Progenitor cell of endocrine pancreas (in vitro differentiated cells): Measurements from ENCODE around the gene PGBD4. TPM values are rescaled to one million over a fixed set of nuclear protein-coding genes. Genes with fewer than 3 reads are reported as not detected.

ENCODE experiments used
- DNase-seq: peaks from one replicate; pipeline ENCODE4 v3.0.0; 2021; ENCODE audit warnings: low spot score; ENCODE audit not compliant: unreplicated experiment
- H3K27ac Mint-ChIP-seq: 2 replicates; pipeline ENCODE4 v1.8.0; 2021; ENCODE audit warnings: mild to moderate bottlenecking, moderate library complexity, mixed read lengths
- H3K27me3 Mint-ChIP-seq: 2 replicates; pipeline ENCODE4 v1.8.0; 2021; ENCODE audit warnings: mixed read lengths
- H3K36me3 Mint-ChIP-seq: 2 replicates; pipeline ENCODE4 v1.8.0; 2022; ENCODE audit warnings: mixed read lengths; ENCODE audit not compliant: insufficient read depth
- H3K4me1 Mint-ChIP-seq: 2 replicates; pipeline ENCODE4 v1.8.0; 2021; ENCODE audit warnings: low read depth, mixed read lengths
- H3K4me3 Mint-ChIP-seq: 2 replicates; pipeline ENCODE4 v1.8.0; 2021; ENCODE audit warnings: low read depth, mild to moderate bottlenecking, moderate library complexity, mixed read lengths
- H3K9me3 Mint-ChIP-seq: 2 replicates; pipeline ENCODE4 v1.8.0; 2021; ENCODE audit warnings: low read depth, mixed read lengths
- total RNA-seq: library from RNA; stranded (reverse); gene quantifications from 2 replicates; pipeline ENCODE4 v1.2.1, GENCODE V29; 2021
- TF ChIP-seq, protein P1 (sequence below): fragments of 200-600 bp; sonication (generic); IDR thresholded peaks from one replicate; pipeline ENCODE4 v1.5.0; 2021; ENCODE audit warnings: antibody characterized with exemption, mild to moderate bottlenecking; ENCODE audit not compliant: unreplicated experiment

PGBD4 gene
- total RNA-seq, 1 donor from 2014 or later: 1.7 TPM

DNA sequence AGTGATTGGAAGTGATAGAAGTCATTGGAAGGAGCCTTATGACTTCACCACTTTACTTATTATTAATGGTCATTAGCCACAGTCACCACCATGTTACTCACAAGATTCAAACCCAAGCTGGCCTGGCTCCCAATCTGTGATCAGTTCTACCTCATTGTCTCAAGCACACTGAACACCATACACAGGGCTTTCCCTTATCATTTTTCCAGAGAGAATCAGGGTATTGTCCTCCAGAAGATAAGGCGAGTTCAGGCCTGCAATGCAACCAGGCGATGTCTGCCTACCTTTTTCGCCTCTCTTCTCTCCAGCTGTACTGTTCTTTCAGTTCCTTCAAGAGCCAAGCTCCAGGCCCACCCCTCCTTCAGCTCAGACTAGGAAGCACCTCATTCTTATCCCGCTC is 25.1 kb upstream of the PGBD4 start:
- Mint-ChIP-seq H3K36me3 (no peaks in the 10 kb centered on the region), H3K4me3 (no peak overlapping the region), H3K4me1 (no peaks in the 10 kb centered on the region)

DNA sequence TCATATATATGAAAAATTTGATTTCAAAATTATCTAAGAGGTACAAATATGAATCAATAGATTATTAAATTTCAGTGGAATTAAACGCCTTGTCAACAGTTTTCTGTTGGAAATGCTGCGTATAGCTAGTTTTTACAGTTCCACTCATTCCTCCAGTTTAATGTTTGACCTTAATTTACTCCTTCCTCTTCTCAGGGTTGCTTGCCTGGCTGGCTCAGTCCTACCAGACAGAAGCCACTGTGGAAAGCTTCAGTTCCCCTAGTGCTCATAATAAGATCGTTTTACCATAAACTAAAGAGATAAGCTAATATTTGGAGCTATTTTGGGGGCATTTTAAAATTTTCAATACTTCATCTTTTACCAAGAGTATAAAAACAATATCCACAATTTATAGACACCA is 23.0 kb upstream of the PGBD4 start:
- H3K4me1 Mint-ChIP-seq: no peaks in the 10 kb centered on the region
- H3K4me3 Mint-ChIP-seq: no peak overlapping the region
- peaks cover 6% of the 10 kb centered on the region for H3K36me3 Mint-ChIP-seq
- DNase-seq: no peak
- H3K9me3 Mint-ChIP-seq: no peaks in the 10 kb centered on the region
- TF ChIP-seq, protein P1, sequence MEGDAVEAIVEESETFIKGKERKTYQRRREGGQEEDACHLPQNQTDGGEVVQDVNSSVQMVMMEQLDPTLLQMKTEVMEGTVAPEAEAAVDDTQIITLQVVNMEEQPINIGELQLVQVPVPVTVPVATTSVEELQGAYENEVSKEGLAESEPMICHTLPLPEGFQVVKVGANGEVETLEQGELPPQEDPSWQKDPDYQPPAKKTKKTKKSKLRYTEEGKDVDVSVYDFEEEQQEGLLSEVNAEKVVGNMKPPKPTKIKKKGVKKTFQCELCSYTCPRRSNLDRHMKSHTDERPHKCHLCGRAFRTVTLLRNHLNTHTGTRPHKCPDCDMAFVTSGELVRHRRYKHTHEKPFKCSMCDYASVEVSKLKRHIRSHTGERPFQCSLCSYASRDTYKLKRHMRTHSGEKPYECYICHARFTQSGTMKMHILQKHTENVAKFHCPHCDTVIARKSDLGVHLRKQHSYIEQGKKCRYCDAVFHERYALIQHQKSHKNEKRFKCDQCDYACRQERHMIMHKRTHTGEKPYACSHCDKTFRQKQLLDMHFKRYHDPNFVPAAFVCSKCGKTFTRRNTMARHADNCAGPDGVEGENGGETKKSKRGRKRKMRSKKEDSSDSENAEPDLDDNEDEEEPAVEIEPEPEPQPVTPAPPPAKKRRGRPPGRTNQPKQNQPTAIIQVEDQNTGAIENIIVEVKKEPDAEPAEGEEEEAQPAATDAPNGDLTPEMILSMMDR: no peak
- no peaks in the 10 kb centered on the region for H3K27me3 Mint-ChIP-seq
- no peak overlapping the region for H3K27ac Mint-ChIP-seq

More for the DNA sequence above, 25.1 kb upstream of the PGBD4 start:
- H3K27ac Mint-ChIP-seq: no peak overlapping the region
- no peak for DNase-seq
- no peaks in the 10 kb centered on the region for H3K27me3 Mint-ChIP-seq
- no peaks in the 10 kb centered on the region for H3K9me3 Mint-ChIP-seq
- TF ChIP-seq, protein P1: no peak

DNA sequence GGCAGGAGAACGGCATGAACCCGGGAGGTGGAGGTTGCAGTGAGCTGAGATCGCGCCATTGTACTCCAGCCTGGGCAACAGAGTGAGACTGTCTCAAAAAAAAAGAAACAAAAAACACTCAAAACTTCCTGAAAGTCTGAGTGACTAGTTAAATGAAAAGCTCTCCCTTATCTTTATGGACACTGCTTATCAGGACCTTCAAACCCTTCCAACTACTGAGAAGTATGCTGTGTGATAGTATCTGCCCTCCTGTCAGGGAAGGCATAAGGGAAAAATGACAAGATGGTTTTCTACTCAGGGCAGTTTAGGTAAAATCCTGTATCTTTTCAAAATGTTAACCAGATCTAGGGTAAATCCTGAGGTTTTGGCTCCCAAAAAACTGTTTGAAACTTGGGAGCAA is 22.0 kb upstream of the PGBD4 start:
- H3K4me3 Mint-ChIP-seq: no peak overlapping the region
- TF ChIP-seq, protein P1: no peak
- no peak overlapping the region for H3K27ac Mint-ChIP-seq
- no peaks in the 10 kb centered on the region for H3K9me3 Mint-ChIP-seq
- H3K36me3 Mint-ChIP-seq: peaks cover 6% of the 10 kb centered on the region
- DNase-seq: no peak
- H3K27me3 Mint-ChIP-seq: no peaks in the 10 kb centered on the region
- no peaks in the 10 kb centered on the region for H3K4me1 Mint-ChIP-seq

DNA sequence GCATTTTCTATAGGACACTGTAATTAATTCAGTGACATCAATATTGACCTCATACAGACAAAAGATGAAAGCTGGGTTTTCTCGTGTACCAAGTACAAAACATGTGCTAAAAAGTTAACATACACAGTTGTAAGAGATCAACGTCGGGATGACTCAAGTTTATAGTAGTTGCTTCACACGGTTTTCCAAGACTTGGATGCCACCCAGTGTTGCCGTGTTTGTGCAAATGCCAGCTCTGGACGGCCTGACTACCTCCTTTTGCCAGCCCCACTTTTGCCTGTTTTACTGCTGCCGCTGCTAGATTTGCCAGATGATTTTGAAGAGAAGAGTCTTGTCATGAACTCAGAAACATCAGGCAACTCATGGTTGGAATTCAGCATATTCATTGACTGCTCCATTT is 17.8 kb upstream of the PGBD4 start:
- no peak for DNase-seq
- peaks cover 7% of the 10 kb centered on the region for H3K36me3 Mint-ChIP-seq
- no peaks in the 10 kb centered on the region for H3K27me3 Mint-ChIP-seq
- no peak overlapping the region for H3K27ac Mint-ChIP-seq
- H3K9me3 Mint-ChIP-seq: no peaks in the 10 kb centered on the region
- no peaks in the 10 kb centered on the region for H3K4me1 Mint-ChIP-seq
- no peak overlapping the region for H3K4me3 Mint-ChIP-seq
- TF ChIP-seq, protein P1: no peak

DNA sequence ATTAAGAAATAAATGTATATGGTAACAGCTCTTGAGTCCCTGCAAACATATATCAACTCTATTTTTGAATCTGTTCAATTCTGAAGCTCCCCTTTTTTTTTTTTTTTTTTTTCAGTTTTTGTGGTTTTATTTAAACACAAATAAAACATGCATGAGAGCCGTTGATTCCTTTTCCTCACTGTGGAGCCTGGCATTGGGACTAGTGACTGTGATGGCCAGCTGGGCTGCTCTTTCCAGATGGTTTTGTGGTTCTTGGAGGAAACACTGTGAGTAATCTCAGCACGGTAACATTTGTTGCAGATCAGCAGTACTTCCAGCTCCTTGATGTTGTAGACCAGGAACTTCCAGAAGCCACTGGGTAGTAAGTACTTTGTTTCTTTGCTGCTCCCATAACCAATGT is 16.1 kb upstream of the PGBD4 start:
- no peak for DNase-seq
- Mint-ChIP-seq H3K27me3 (no peaks in the 10 kb centered on the region), H3K27ac (no peak overlapping the region), H3K9me3 (no peaks in the 10 kb centered on the region), H3K4me1 (no peaks in the 10 kb centered on the region), H3K4me3 (no peak overlapping the region), H3K36me3 (peaks cover 8% of the 10 kb centered on the region)
- TF ChIP-seq, protein P1: no peak

DNA sequence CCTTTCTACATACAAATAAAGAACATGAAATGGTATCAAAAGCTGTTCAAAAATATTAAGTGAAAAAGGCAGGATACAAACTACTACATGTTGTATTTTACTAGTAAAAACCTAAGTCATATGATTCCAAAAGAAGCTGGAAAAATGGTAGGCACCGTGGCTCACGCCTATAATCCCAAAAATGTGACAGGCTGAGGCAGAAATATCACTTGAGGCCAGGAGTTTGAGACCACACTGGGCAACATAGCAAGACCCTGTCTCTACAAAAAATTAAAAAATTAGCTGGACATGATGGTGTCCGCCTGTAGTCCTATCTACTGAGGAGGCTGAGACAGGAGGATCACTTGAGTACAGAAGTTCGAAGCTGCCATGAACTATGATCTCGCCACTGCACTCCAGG is 2.0 kb upstream of the PGBD4 start:
- DNase-seq: no peak
- H3K36me3 Mint-ChIP-seq: peaks cover 6% of the 10 kb centered on the region
- H3K9me3 Mint-ChIP-seq: no peaks in the 10 kb centered on the region
- H3K4me3 Mint-ChIP-seq: peak overlapping the region; percentile 42
- no peak overlapping the region for H3K27ac Mint-ChIP-seq
- no peaks in the 10 kb centered on the region for H3K27me3 Mint-ChIP-seq
- TF ChIP-seq, protein P1: no peak
- H3K4me1 Mint-ChIP-seq: peaks cover 12% of the 10 kb centered on the region
